HG03108 (cell line): ENCODE data around the gene CACNB2.
A peak's percentile ranks its signal among the peaks of the same experiment; 100 is the strongest.

Experiments
- ATAC-seq: cut with Tn5 transposase; IDR thresholded peaks from one replicate; pipeline ENCODE4 v1.9.1; 2021; ENCODE audit warnings: moderate library complexity; ENCODE audit not compliant: unreplicated experiment

Gene CACNB2

GRCh38 chr10:18381679-18382078 is 241.5 kb downstream of the CACNB2 start:
- ATAC-seq, result no peak

- no peak for ATAC-seq
Measured at GRCh38 chr10:18397906-18398305, 257.7 kb downstream of the CACNB2 start.

GRCh38 chr10:18399158-18399557 is 258.9 kb downstream of the CACNB2 start:
- peak; percentile 63 for ATAC-seq

GRCh38 chr10:18400201-18400905 is 260.1 kb downstream of the CACNB2 start:
- peak; percentile 50 for ATAC-seq

GRCh38 chr10:18400906-18401245 is 260.7 kb downstream of the CACNB2 start:
- ATAC-seq, result no peak

- ATAC-seq, result no peak
Measured at GRCh38 chr10:18401416-18402195, 261.4 kb downstream of the CACNB2 start.

GRCh38 chr10:18402853-18403252 is 262.6 kb downstream of the CACNB2 start:
- ATAC-seq, result no peak

GRCh38 chr10:18404530-18404929 is 264.3 kb downstream of the CACNB2 start:
- no peak for ATAC-seq

GRCh38 chr10:18406136-18406535 is 265.9 kb downstream of the CACNB2 start:
- no peak for ATAC-seq

- peak; percentile 57 for ATAC-seq
Measured at GRCh38 chr10:18409599-18410397, 269.6 kb downstream of the CACNB2 start.

GRCh38 chr10:18414061-18414460 is 273.8 kb downstream of the CACNB2 start:
- ATAC-seq, result no peak

- no peak for ATAC-seq
Measured at GRCh38 chr10:18417950-18418527, 277.8 kb downstream of the CACNB2 start.

- peak; percentile 64 for ATAC-seq
Measured at GRCh38 chr10:18418541-18419215, 278.5 kb downstream of the CACNB2 start.

GRCh38 chr10:18419945-18420344 is 279.7 kb downstream of the CACNB2 start:
- no peak for ATAC-seq

GRCh38 chr10:18421726-18422293 is 281.6 kb downstream of the CACNB2 start:
- no peak for ATAC-seq

- ATAC-seq, result no peak
Measured at GRCh38 chr10:18423058-18423637, 282.9 kb downstream of the CACNB2 start.

- ATAC-seq, result no peak
Measured at GRCh38 chr10:18424200-18424599, 284.0 kb downstream of the CACNB2 start.

- ATAC-seq, result no peak
Measured at GRCh38 chr10:18429335-18429734, 289.1 kb downstream of the CACNB2 start.

- ATAC-seq, result no peak
Measured at GRCh38 chr10:18436902-18437301, 296.7 kb downstream of the CACNB2 start.

GRCh38 chr10:18437486-18437885 is 297.3 kb downstream of the CACNB2 start:
- no peak for ATAC-seq
